ENCODE results near the gene NUDT2.

DNA sequence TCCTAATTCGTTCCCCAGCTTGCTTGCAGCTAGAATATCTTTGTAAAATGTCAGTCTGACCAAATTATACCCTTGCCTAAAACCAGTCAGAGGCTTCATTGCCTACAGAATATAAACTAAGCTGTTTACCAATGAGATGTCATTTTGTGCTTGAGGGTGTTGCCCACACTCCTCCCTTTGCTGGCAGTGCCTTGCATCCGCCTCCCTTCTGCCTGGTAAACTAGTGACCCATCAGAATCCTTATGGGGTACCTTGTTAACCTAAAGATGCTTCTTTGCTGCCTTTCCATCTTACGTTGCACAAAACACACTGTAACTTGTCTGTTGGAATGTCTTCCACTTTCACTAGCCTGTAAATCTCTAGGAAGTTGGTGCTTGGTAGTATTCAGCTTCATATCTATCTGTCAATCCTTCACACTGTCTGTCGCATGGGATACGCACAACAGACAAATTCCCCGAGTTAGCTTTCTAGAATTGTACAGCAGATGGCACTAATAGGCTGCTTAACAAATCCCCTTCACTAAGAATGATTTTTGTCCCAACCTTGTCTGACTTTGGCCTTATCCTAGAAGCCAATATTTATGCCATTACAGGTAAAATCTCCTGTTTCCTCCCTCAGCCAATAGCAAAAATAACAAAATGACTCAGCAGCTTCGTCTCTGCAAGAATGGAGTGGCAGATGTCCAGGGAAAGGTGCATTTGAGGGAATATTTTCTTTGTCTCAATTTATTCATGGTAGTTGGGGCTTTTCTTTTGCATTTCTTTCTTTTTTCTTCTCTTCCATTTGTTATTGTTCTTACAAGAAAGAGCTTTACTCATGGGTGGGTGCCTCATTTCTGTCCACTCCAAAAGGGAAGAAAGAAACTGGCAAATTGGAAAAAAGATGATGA lies 3.0 kb downstream of the NUDT2 start:
- TF ChIP-seq, protein P1, sequence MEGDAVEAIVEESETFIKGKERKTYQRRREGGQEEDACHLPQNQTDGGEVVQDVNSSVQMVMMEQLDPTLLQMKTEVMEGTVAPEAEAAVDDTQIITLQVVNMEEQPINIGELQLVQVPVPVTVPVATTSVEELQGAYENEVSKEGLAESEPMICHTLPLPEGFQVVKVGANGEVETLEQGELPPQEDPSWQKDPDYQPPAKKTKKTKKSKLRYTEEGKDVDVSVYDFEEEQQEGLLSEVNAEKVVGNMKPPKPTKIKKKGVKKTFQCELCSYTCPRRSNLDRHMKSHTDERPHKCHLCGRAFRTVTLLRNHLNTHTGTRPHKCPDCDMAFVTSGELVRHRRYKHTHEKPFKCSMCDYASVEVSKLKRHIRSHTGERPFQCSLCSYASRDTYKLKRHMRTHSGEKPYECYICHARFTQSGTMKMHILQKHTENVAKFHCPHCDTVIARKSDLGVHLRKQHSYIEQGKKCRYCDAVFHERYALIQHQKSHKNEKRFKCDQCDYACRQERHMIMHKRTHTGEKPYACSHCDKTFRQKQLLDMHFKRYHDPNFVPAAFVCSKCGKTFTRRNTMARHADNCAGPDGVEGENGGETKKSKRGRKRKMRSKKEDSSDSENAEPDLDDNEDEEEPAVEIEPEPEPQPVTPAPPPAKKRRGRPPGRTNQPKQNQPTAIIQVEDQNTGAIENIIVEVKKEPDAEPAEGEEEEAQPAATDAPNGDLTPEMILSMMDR (IDR thresholded peaks at IDR 0.05), result peak; percentile 43 to 80 (median 48)
- TF ChIP-seq POLR2A (IDR thresholded peaks at IDR 0.05), result no peak

All from tibial nerve (tissue), 3 donors.